GM20000 (cell line): Measurements from ENCODE around the gene ZNF581.

Experiments
- DNase-seq: peaks from one replicate; pipeline ENCODE4 v3.0.0; 2012; ENCODE audit warnings: low spot score
- CTCF ChIP-seq: IDR thresholded peaks from 2 replicates; pipeline ENCODE4 v1.5.1; 2012; ENCODE audit warnings: mild to moderate bottlenecking, control low read depth; ENCODE audit errors: extremely low read depth, missing control alignments

ZNF581 gene

GRCh38 chr19:55599468-55599841 is 44.0 kb upstream of the ZNF581 start, which contains the start of gene FIZ1:
TSS of gene FIZ1 (minus strand) at chr19:55599517. CDS start at chr19:55597865, 1,652 bp downstream.
- no peak for TF ChIP-seq CTCF
- peak; percentile 91 for DNase-seq

- peak; percentile 94 for DNase-seq
Measured at GRCh38 chr19:55599842-55600661, 43.4 kb upstream of the ZNF581 start, which contains the start of gene ZNF524. TSS of gene ZNF524 (plus strand) at chr19:55600288. CDS start at chr19:55602113, 1,825 bp downstream.

DNA sequence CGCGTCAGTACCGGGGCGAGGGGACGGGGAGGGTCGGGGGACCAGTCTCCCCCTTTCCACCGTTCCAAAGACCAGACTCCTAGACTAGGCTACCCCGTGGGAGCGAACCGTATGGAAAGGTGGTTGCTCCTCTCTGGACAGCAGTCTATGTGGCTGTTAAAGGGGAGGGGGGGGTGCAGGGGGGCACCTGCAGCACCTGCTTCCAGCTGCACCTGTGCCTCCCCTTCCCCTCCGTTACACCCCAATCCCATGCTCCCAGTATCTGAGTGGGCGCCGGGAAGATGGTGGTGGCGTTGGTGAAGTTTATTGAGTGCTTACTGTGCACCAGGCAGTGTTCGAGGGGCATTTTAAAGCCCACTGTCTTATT is 42.8 kb upstream of the ZNF581 start:
- no peak for DNase-seq
- no peak for TF ChIP-seq CTCF

More at GRCh38 chr19:55599842-55600661, 43.4 kb upstream of the ZNF581 start, which contains the start of gene ZNF524:
- no peak for TF ChIP-seq CTCF

- no peak for DNase-seq
Measured at GRCh38 chr19:55601084-55601483, 42.4 kb upstream of the ZNF581 start.

GRCh38 chr19:55602104-55603001 is 41.1 kb upstream of the ZNF581 start:
- no peak for DNase-seq
- no peak for TF ChIP-seq CTCF

More at GRCh38 chr19:55601084-55601483, 42.4 kb upstream of the ZNF581 start:
- TF ChIP-seq CTCF: no peak

DNA sequence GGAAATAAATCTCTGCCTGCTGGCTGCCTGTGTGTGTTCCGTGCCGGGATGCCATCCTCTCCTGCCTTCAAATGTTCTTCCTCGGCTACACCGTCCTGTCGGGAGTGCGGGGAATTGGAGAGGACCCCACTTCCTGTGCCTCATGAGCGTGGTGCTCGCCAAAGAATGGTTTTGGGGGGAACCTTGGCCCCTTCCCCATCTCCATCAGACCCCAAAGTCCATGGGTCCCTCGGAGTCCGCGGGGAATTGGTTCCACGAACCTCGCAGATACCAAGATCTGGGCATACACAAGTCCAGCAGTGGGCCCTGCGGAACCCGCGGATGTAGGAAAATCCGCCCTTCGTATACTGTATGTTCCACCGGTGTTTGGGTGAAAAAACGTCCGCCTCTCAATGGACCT is 40.3 kb upstream of the ZNF581 start:
- DNase-seq: no peak

More for the DNA sequence above, 40.3 kb upstream of the ZNF581 start:
- TF ChIP-seq CTCF: no peak
